Measurements from ENCODE around the gene OR2C1.

The OR2C1 gene

GRCh38 chr16:3356118-3356517, 429 bp downstream of the OR2C1 start:
- in situ Hi-C loops (cut with HindIII; ENCODE audit: low pct_ligation_motif_present, low sequenced_read_pairs), result no loop called here
- no peak overlapping the region for H3K4me3 ChIP-seq (ENCODE audit: low read depth, low read length)
- no peaks in the 10 kb centered on the region for H3K27me3 ChIP-seq (replicated peaks)
- no peak for TF ChIP-seq CTCF (IDR thresholded peaks at IDR 0.05; ENCODE audit: low read depth, low read length, missing control alignments)
- H3K27ac ChIP-seq, result no peak overlapping the region
- DNase-seq, result no peak
- H3K36me3 ChIP-seq (replicated peaks), result no peaks in the 10 kb centered on the region

DNA sequence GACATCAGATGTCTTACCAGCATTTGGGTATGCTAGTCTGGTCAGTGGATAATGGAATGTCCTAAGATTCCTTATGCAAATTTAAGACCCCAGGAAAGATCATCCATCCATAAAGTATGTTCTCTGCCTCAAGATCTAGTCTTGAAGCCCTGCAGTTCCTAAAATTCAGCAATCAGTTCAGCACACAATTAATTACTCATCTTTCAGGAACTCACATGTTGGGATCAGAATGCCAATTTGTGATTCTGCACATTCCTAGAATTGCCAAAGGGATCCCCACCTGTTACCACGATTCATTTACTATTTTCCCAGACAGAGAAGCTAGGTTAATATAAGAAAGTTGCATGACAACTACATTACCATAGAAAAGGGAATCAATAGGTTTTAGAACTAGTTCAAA, 3.2 kb downstream of the OR2C1 start:
- H3K27me3 ChIP-seq (replicated peaks), result no peaks in the 10 kb centered on the region
- in situ Hi-C loops (cut with HindIII; ENCODE audit: low pct_ligation_motif_present, low sequenced_read_pairs), result no loop called here
- H3K4me3 ChIP-seq (ENCODE audit: low read depth, low read length), result no peak overlapping the region
- TF ChIP-seq CTCF (IDR thresholded peaks at IDR 0.05; ENCODE audit: low read depth, low read length, missing control alignments), result no peak
- H3K27ac ChIP-seq, result no peak overlapping the region
- H3K36me3 ChIP-seq (replicated peaks), result no peaks in the 10 kb centered on the region
- DNase-seq, result no peak

DNA sequence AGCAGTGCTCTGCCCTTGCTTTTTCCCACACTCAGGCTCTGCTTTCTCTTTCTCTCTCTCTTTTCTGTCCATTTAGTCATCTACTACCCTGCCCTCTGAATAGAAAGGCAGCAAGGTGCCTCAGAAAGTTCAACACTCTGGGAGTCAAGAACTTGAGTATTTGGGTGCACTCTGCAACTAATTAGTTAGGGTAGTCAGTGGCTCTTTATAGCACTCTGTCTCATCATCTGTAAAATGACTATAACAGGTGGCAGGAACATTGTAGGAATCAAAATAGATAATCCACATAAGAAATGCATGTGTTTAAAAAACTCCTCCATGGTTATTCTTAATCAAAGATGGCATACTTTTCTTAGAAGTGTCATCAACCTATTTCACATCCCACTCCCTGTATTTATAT, 7.2 kb downstream of the OR2C1 start:
- no peak overlapping the region for H3K4me3 ChIP-seq (ENCODE audit: low read depth, low read length)
- in situ Hi-C loops (cut with HindIII; ENCODE audit: low pct_ligation_motif_present, low sequenced_read_pairs), result no loop called here
- H3K27me3 ChIP-seq (replicated peaks), result no peaks in the 10 kb centered on the region
- no peak overlapping the region for H3K27ac ChIP-seq
- DNase-seq, result no peak
- no peak for TF ChIP-seq CTCF (IDR thresholded peaks at IDR 0.05; ENCODE audit: low read depth, low read length, missing control alignments)
- H3K36me3 ChIP-seq (replicated peaks), result no peaks in the 10 kb centered on the region

- Histone ChIP-seq H3K4me3 (ENCODE audit: low read depth, low read length) (no peak overlapping the region), H3K27ac (no peak overlapping the region), H3K36me3 (replicated peaks) (no peaks in the 10 kb centered on the region), H3K27me3 (replicated peaks) (no peaks in the 10 kb centered on the region)
- no peak for DNase-seq
- TF ChIP-seq CTCF (IDR thresholded peaks at IDR 0.05; ENCODE audit: low read depth, low read length, missing control alignments), result no peak
- in situ Hi-C loops (cut with HindIII; ENCODE audit: low pct_ligation_motif_present, low sequenced_read_pairs), result no loop called here
Observed at GRCh38 chr16:3363793-3364192, 8.1 kb downstream of the OR2C1 start.

- no peaks in the 10 kb centered on the region for H3K27me3 ChIP-seq (replicated peaks)
- in situ Hi-C loops (cut with HindIII; ENCODE audit: low pct_ligation_motif_present, low sequenced_read_pairs), result no loop called here
- no peaks in the 10 kb centered on the region for H3K36me3 ChIP-seq (replicated peaks)
- H3K4me3 ChIP-seq (ENCODE audit: low read depth, low read length), result peak overlapping the region; percentile 58
- peak overlapping the region; percentile 93 for H3K27ac ChIP-seq
- peak; percentile 96 for DNase-seq
- TF ChIP-seq CTCF (IDR thresholded peaks at IDR 0.05; ENCODE audit: low read depth, low read length, missing control alignments), result no peak
Observed at GRCh38 chr16:3364774-3365427, 9.2 kb downstream of the OR2C1 start.

GRCh38 chr16:3369073-3369472, 13.4 kb downstream of the OR2C1 start:
- Histone ChIP-seq H3K4me3 (ENCODE audit: low read depth, low read length) (no peak overlapping the region), H3K36me3 (replicated peaks) (no peaks in the 10 kb centered on the region), H3K27me3 (replicated peaks) (no peaks in the 10 kb centered on the region), H3K27ac (no peak overlapping the region)
- no peak for DNase-seq
- in situ Hi-C loops (cut with HindIII; ENCODE audit: low pct_ligation_motif_present, low sequenced_read_pairs), result no loop called here
- TF ChIP-seq CTCF (IDR thresholded peaks at IDR 0.05; ENCODE audit: low read depth, low read length, missing control alignments), result no peak

Data from brain microvascular endothelial cell (primary cell).